Right atrium auricular region (tissue), 2 donors: ENCODE results near the gene PCYT1A. TPM values are rescaled to one million over a fixed set of nuclear protein-coding genes. Genes with fewer than 3 reads are reported as not detected.

Experiments
- DNase-seq: peaks from one replicate; pipeline ENCODE4 v3.0.0-alpha.2; 2019; ENCODE audit warnings: low spot score
- H3K27ac ChIP-seq, 2 donors: fragments of 200-600 bp; sonication (generic); 1 replicate in 1 of 2; 2 replicates in 1 of 2; pipeline ENCODE4 v1.5.1; 2016 to 2019
- H3K27me3 ChIP-seq, 2 donors: fragments of 200-600 bp; sonication (generic); one replicate each; pipeline versions ENCODE4 v1.5.1 to v1.6.0; 2017 to 2019
- H3K36me3 ChIP-seq: fragments of 200-600 bp; sonication (generic); one replicate; pipeline ENCODE4 v1.5.1; 2016
- H3K4me1 ChIP-seq, 2 donors: fragments of 200-600 bp; sonication (generic); one replicate each; pipeline versions ENCODE4 v1.5.1 to v1.6.0; 2017 to 2019
- H3K4me3 ChIP-seq, 2 donors: fragments of 200-600 bp; sonication (generic); 1 replicate in 1 of 2; 2 replicates in 1 of 2; pipeline ENCODE4 v1.5.1; 2017 to 2019; ENCODE audit warnings: mild to moderate bottlenecking in 1 of 2, moderate library complexity in 1 of 2
- H3K9me3 ChIP-seq, 2 donors: fragments of 200-600 bp; sonication (generic); one replicate each; pipeline ENCODE4 v1.5.1; 2019
- total RNA-seq, 2 donors: library from RNA; depleted of rRNA; stranded (reverse); fragments of >200 nt; gene quantifications; one replicate each; pipeline ENCODE4 v1.1.0, GENCODE V29; 2016
- TF ChIP-seq, protein P1 (sequence below), 2 donors: fragments of 200-600 bp; sonication (generic); IDR thresholded peaks; one replicate each; pipeline ENCODE4 v1.5.1; 2019; ENCODE audit warnings: antibody characterized with exemption in 2 of 2

The PCYT1A gene
- total RNA-seq = 100 to 1,000 TPM in 1 of 2 donors, 10 to 100 TPM in 1; 89.0 to 135 TPM

DNA sequence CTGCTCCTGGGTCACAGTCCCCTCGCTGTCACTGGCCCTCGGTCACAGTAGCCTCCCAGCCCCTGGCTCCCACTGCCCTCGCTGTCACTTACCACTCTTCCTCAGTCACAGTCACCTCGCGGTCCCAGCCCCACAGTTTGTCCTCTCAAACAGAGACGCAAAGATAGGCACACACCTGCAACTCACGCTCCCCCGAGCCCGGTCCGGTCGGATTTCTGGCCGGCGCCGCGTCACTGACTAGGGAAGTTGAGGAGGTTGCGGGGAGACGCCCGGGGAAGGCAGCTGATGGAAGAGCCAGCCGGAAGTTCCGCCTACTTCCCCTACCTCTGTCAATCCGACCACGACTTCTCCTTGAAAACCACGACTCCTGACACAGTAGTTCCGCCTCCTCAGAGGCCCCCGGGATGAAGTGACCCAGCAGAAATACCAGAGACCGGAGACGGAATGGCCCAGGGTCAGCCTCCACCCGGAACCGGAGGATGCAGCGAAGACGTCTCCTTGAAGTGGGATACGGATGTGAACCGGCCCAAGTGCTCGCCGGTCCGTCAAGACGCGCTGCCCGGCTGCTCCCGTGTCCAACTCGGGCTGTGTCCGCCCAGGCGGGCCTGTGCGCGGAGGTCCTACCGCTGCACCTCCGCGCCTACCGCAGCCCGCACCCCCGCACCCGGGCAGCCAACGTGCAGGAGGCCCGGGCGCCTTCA lies at the start of gene PCYT1A:
PCYT1A (minus strand) TSS at position 287 of the 701 bp plus-strand sequence. CDS start 17,195 bp downstream, outside the sequence.
- Histone ChIP-seq H3K4me1 (peaks cover 0 to 39% of the 10 kb centered on the region in 2 donors), H3K27me3 (no peaks in the 10 kb centered on the region), H3K4me3 (peak within 1 kb of the TSS; percentile 91 to 94), H3K9me3 (no peaks in the 10 kb centered on the region), H3K27ac (peak within 1 kb of the TSS; percentile 95 to 96), H3K36me3 (no peaks in the 10 kb centered on the region)
- TF ChIP-seq, protein P1, sequence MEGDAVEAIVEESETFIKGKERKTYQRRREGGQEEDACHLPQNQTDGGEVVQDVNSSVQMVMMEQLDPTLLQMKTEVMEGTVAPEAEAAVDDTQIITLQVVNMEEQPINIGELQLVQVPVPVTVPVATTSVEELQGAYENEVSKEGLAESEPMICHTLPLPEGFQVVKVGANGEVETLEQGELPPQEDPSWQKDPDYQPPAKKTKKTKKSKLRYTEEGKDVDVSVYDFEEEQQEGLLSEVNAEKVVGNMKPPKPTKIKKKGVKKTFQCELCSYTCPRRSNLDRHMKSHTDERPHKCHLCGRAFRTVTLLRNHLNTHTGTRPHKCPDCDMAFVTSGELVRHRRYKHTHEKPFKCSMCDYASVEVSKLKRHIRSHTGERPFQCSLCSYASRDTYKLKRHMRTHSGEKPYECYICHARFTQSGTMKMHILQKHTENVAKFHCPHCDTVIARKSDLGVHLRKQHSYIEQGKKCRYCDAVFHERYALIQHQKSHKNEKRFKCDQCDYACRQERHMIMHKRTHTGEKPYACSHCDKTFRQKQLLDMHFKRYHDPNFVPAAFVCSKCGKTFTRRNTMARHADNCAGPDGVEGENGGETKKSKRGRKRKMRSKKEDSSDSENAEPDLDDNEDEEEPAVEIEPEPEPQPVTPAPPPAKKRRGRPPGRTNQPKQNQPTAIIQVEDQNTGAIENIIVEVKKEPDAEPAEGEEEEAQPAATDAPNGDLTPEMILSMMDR (IDR thresholded peaks at IDR 0.05) = no peak
- peak; percentile 95 for DNase-seq

DNA sequence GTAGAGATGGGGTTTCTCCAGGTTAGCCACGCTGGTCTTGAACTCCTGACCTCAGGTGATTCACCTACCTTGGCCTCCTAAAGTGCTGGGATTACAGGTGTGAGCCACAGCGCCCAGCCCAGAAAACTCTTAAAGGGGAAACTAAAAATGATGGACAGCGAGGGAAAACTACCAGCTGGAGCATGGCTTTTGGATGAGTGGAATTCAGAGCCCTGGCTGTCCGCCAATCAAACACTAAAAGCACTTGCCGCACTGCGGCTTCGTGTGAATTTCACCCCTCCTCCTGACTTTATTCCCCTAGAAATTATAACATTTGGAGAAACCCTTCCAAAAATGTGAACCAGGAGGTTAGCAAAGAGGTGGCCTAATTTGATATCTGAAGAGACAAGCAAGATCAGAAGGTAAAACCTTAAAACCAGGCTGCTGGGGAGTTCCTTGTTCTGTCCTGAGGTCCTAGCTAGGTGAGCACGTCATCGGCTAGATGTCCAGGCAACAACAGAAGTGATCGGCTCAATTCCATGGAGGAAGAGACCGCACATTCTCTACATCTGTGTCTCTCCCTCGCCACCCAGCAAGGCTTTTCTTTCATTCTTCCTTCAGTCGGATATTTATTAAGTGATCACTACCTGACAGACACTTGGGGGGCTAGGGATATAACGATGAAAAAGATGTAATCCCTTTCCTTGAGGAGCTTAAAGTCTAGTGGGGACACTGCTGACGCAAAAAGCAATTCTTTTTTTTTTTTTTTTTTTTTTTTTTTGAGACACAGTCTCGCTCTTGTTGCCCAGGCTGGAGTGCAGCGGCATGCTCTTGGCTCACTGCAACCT lies 49.0 kb upstream of the PCYT1A start:
- no peaks in the 10 kb centered on the region for H3K4me1 ChIP-seq
- H3K27ac ChIP-seq = no peak overlapping the region
- H3K9me3 ChIP-seq = no peaks in the 10 kb centered on the region
- H3K4me3 ChIP-seq = no peak overlapping the region
- H3K27me3 ChIP-seq = no peaks in the 10 kb centered on the region
- DNase-seq = no peak
- H3K36me3 ChIP-seq = no peaks in the 10 kb centered on the region
- TF ChIP-seq, protein P1 (IDR thresholded peaks at IDR 0.05) = no peak

DNA sequence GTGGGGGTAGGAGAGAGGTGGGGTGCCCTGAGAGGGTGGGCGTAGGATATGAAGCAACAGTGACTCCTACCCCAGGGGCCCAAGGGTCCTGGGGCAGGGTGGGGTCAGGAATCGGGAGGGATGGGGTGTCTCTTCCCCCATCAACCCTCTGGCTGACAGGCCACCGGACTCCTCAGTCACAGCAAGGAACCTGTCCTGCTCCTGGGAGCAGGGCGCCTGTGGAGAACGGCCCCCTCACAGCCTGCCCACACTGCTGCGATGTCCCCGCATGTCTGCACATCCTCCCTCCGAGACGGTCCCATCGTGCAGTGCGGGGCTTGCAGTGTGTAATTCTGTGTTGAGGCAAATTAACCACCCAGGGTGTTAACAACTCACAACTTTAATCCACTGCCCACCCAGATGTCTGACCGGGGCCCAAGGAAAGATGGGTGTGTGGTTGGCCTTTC lies 48.0 kb upstream of the PCYT1A start:
- Histone ChIP-seq H3K27me3 (no peaks in the 10 kb centered on the region), H3K4me3 (no peak overlapping the region), H3K36me3 (no peaks in the 10 kb centered on the region), H3K27ac (no peak overlapping the region), H3K4me1 (no peaks in the 10 kb centered on the region), H3K9me3 (no peaks in the 10 kb centered on the region)
- no peak for DNase-seq
- TF ChIP-seq, protein P1 (IDR thresholded peaks at IDR 0.05) = no peak

DNA sequence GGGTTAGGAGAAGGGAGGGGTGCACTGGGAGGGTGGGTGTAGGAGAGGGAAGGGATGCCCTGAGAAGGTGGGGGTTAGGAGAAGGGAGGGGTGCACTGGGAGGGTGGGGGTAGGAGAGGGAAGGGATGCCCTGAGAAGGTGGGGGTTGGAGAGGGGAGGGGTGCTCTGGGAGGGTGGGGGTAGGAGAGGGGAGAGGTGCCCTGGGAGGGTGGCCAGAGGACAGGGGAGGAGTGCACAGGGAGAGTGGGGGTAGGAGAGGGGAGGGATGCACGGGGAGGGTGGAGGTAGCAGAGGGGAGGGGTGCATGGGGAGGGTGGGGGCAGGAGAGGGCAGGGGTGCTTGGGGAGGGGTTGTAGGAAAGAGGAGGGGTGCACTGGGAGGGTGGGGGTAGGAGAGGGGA lies 47.5 kb upstream of the PCYT1A start:
- DNase-seq = no peak
- TF ChIP-seq, protein P1 (IDR thresholded peaks at IDR 0.05) = no peak

DNA sequence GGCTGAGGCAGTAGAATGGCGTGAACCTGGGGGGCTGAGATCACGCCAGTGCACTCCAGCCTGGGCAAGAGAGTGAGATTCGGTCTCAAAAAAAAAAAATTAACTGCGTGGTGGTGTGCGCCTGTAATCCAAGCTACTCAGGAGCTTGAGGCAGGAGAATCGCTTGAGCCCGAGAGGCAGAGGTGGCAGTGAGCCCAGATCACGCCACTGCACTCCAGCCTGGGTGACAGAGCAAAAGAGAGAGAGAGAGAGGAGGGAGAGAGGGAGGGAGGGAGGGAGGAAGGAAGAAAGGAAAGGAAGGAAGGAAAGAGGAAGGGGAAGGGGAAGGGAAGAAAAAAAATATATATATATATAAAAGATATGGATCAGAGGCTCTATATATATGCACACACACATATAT lies 44.6 kb upstream of the PCYT1A start:
- Histone ChIP-seq H3K27me3 (no peaks in the 10 kb centered on the region), H3K4me3 (no peak overlapping the region), H3K9me3 (no peaks in the 10 kb centered on the region), H3K36me3 (no peaks in the 10 kb centered on the region), H3K27ac (no peak overlapping the region), H3K4me1 (no peaks in the 10 kb centered on the region)
- TF ChIP-seq, protein P1 (IDR thresholded peaks at IDR 0.05) = no peak
- DNase-seq = no peak

More for the DNA sequence above, 47.5 kb upstream of the PCYT1A start:
- Histone ChIP-seq H3K27ac (no peak overlapping the region), H3K27me3 (no peaks in the 10 kb centered on the region), H3K4me3 (no peak overlapping the region), H3K36me3 (no peaks in the 10 kb centered on the region), H3K4me1 (no peaks in the 10 kb centered on the region), H3K9me3 (no peaks in the 10 kb centered on the region)
